ENCODE data around the gene AMMECR1.

Gene AMMECR1

GRCh38 chrX:110315551-110315950 lies 2.3 kb downstream of the AMMECR1 start:
- H3K4me3 ChIP-seq (ENCODE audit: low read length, poor library complexity, severe bottlenecking): peak overlapping the region; percentile 97
- H3K79me2 ChIP-seq (ENCODE audit: insufficient read depth, low read length): peaks cover 72% of the 10 kb centered on the region
- no peaks in the 10 kb centered on the region for H3F3A ChIP-seq (ENCODE audit: low read depth)
- H3K27me3 ChIP-seq (ENCODE audit: insufficient read depth, low read length, poor library complexity, severe bottlenecking): no peaks in the 10 kb centered on the region
- H2AFZ ChIP-seq (ENCODE audit: low read length): no peak overlapping the region
- H3K9me3 ChIP-seq (ENCODE audit: insufficient read depth, low read depth, low read length): no peaks in the 10 kb centered on the region
- peak overlapping the region; percentile 93 for H3K9ac ChIP-seq (ENCODE audit: low read depth, low read length, poor library complexity, severe bottlenecking)
- H3K4me2 ChIP-seq (ENCODE audit: low read depth, low read length, poor library complexity, severe bottlenecking): peak overlapping the region; percentile 93
- H4K20me1 ChIP-seq (ENCODE audit: insufficient read depth, low read length, poor library complexity, severe bottlenecking): peaks cover 46% of the 10 kb centered on the region
- H3K4me1 ChIP-seq (ENCODE audit: insufficient read depth, low read length, poor library complexity, severe bottlenecking): peaks cover 58% of the 10 kb centered on the region
- TF ChIP-seq CTCF (conservative IDR thresholded peaks at IDR 0.05; ENCODE audit: low read length): no peak
- no peak for TF ChIP-seq EZH2phosphoT487 (IDR thresholded peaks at IDR 0.05; ENCODE audit: borderline replicate concordance)
- H3K36me3 ChIP-seq (ENCODE audit: insufficient read depth, low read length): no peaks in the 10 kb centered on the region
- H3K9me2 ChIP-seq (replicated peaks; ENCODE audit: low read depth, low read length): no peaks in the 10 kb centered on the region

GRCh38 chrX:110311437-110312230 lies 6.3 kb downstream of the AMMECR1 start:
- no peak for TF ChIP-seq CTCF (conservative IDR thresholded peaks at IDR 0.05; ENCODE audit: low read length)
- TF ChIP-seq EZH2phosphoT487 (IDR thresholded peaks at IDR 0.05; ENCODE audit: borderline replicate concordance): no peak
- Histone ChIP-seq H3K9me2 (replicated peaks; ENCODE audit: low read depth, low read length) (no peaks in the 10 kb centered on the region), H3K9me3 (ENCODE audit: insufficient read depth, low read depth, low read length) (no peaks in the 10 kb centered on the region), H3K36me3 (ENCODE audit: insufficient read depth, low read length) (no peaks in the 10 kb centered on the region), H2AFZ (ENCODE audit: low read length) (no peak overlapping the region), H4K20me1 (ENCODE audit: insufficient read depth, low read length, poor library complexity, severe bottlenecking) (peaks cover 59% of the 10 kb centered on the region), H3K27me3 (ENCODE audit: insufficient read depth, low read length, poor library complexity, severe bottlenecking) (no peaks in the 10 kb centered on the region), H3K9ac (ENCODE audit: low read depth, low read length, poor library complexity, severe bottlenecking) (no peak overlapping the region), H3K4me3 (ENCODE audit: low read length, poor library complexity, severe bottlenecking) (peak overlapping the region; percentile 97), H3K4me2 (ENCODE audit: low read depth, low read length, poor library complexity, severe bottlenecking) (peak overlapping the region; percentile 93), H3K4me1 (ENCODE audit: insufficient read depth, low read length, poor library complexity, severe bottlenecking) (peaks cover 66% of the 10 kb centered on the region), H3K79me2 (ENCODE audit: insufficient read depth, low read length) (peaks cover 92% of the 10 kb centered on the region), H3F3A (ENCODE audit: low read depth) (no peaks in the 10 kb centered on the region)

GRCh38 chrX:110310896-110311295 lies 7.0 kb downstream of the AMMECR1 start:
- H3K4me1 ChIP-seq (ENCODE audit: insufficient read depth, low read length, poor library complexity, severe bottlenecking): peaks cover 64% of the 10 kb centered on the region

More at GRCh38 chrX:110310896-110311295, 7.0 kb downstream of the AMMECR1 start:
- H3K36me3 ChIP-seq (ENCODE audit: insufficient read depth, low read length): no peaks in the 10 kb centered on the region
- peaks cover 86% of the 10 kb centered on the region for H3K79me2 ChIP-seq (ENCODE audit: insufficient read depth, low read length)
- no peak for TF ChIP-seq CTCF (conservative IDR thresholded peaks at IDR 0.05; ENCODE audit: low read length)
- TF ChIP-seq EZH2phosphoT487 (IDR thresholded peaks at IDR 0.05; ENCODE audit: borderline replicate concordance): no peak
- no peaks in the 10 kb centered on the region for H3K27me3 ChIP-seq (ENCODE audit: insufficient read depth, low read length, poor library complexity, severe bottlenecking)
- H3K9me3 ChIP-seq (ENCODE audit: insufficient read depth, low read depth, low read length): no peaks in the 10 kb centered on the region
- H3K4me3 ChIP-seq (ENCODE audit: low read length, poor library complexity, severe bottlenecking): peak overlapping the region; percentile 45
- H3K9me2 ChIP-seq (replicated peaks; ENCODE audit: low read depth, low read length): no peaks in the 10 kb centered on the region
- no peak overlapping the region for H2AFZ ChIP-seq (ENCODE audit: low read length)
- peaks cover 51% of the 10 kb centered on the region for H4K20me1 ChIP-seq (ENCODE audit: insufficient read depth, low read length, poor library complexity, severe bottlenecking)
- peak overlapping the region; percentile 93 for H3K4me2 ChIP-seq (ENCODE audit: low read depth, low read length, poor library complexity, severe bottlenecking)
- H3K9ac ChIP-seq (ENCODE audit: low read depth, low read length, poor library complexity, severe bottlenecking): no peak overlapping the region
- H3F3A ChIP-seq (ENCODE audit: low read depth): no peaks in the 10 kb centered on the region

Measured in Loucy (cell line).